Measurements from ENCODE around the gene TDRD12. TPM values are rescaled to one million over a fixed set of nuclear protein-coding genes. Genes with fewer than 3 reads are reported as not detected.
A peak's percentile ranks its signal among the peaks of the same experiment; 100 is the strongest.
"Not testable (repeated sequence)": the region's sequence is repeated elsewhere in the genome, so short reads cannot be mapped to it uniquely, and the experiment has no call there.

TDRD12 gene
- total RNA-seq, 2 experiments from 2014 or later: 0.14 to 0.22 TPM

DNA sequence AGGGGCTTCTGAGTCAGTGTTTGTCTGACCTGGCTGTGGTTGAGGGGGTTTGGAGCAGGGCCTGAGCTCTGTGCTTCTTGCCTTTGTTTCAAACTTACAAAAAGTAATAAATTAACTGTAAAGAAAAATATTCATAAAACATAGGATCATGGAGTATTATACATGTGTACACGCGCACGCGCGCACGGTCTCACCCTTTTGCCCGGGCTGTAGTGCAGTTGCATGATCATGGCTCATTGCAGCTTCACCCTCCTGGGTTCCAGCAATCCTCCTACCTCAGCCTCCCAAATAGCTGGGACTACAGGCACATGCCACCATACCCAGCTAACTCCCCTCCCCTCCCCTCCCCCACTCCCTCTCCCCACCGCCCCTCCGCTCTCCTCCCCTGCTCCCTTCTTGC lies 23.5 kb downstream of the TDRD12 start:
- Mint-ChIP-seq H3K27me3 (peaks cover 24% of the 10 kb centered on the region), H3K27ac (no peak overlapping the region), H3K4me3 (no peak overlapping the region), H3K9me3 (no peaks in the 10 kb centered on the region), H3K36me3 (ENCODE audit: low read depth) (no peaks in the 10 kb centered on the region), H3K4me1 (ENCODE audit: low read depth) (peaks cover 6% of the 10 kb centered on the region)
- ChIA-PET CTCF (no interaction called here), POLR2A (no interaction called here)
- peaks cover 3 to 11% of the 10 kb centered on the region in 2 experiments for H3K27me3 ChIP-seq (ENCODE audit: control insufficient read depth in 1 of 2, insufficient read depth in 2 of 2, low read length in 2 of 2)
- intact Hi-C loops (cut with DNase I, micrococcal nuclease): loop anchor here (5.0 to 10.0 kb wide), 2 partner anchors 48 to 61 kb away; partner anchors contain the start of gene NUDT19 (in 1 of the 2)
- H3K27ac ChIP-seq (ENCODE audit: low read depth in 1 of 2, low read length in 2 of 2): no peak overlapping the region
- peaks cover 0 to 8% of the 10 kb centered on the region in 2 experiments for H3K9me3 ChIP-seq (ENCODE audit: control insufficient read depth in 1 of 2, insufficient read depth in 1 of 2, low read length in 2 of 2)
- H3K4me1 ChIP-seq (ENCODE audit: insufficient read depth, low read length): peaks cover 22% of the 10 kb centered on the region
- ATAC-seq (ENCODE audit: poor library complexity) (no peak), DNase-seq (no peak)
- TF ChIP-seq, protein P1, sequence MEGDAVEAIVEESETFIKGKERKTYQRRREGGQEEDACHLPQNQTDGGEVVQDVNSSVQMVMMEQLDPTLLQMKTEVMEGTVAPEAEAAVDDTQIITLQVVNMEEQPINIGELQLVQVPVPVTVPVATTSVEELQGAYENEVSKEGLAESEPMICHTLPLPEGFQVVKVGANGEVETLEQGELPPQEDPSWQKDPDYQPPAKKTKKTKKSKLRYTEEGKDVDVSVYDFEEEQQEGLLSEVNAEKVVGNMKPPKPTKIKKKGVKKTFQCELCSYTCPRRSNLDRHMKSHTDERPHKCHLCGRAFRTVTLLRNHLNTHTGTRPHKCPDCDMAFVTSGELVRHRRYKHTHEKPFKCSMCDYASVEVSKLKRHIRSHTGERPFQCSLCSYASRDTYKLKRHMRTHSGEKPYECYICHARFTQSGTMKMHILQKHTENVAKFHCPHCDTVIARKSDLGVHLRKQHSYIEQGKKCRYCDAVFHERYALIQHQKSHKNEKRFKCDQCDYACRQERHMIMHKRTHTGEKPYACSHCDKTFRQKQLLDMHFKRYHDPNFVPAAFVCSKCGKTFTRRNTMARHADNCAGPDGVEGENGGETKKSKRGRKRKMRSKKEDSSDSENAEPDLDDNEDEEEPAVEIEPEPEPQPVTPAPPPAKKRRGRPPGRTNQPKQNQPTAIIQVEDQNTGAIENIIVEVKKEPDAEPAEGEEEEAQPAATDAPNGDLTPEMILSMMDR (IDR thresholded peaks at IDR 0.05): no peak
- H3K36me3 ChIP-seq (ENCODE audit: insufficient read depth, low read length): no peaks in the 10 kb centered on the region
- no peak overlapping the region for H3K4me3 ChIP-seq (ENCODE audit: low read length)

DNA sequence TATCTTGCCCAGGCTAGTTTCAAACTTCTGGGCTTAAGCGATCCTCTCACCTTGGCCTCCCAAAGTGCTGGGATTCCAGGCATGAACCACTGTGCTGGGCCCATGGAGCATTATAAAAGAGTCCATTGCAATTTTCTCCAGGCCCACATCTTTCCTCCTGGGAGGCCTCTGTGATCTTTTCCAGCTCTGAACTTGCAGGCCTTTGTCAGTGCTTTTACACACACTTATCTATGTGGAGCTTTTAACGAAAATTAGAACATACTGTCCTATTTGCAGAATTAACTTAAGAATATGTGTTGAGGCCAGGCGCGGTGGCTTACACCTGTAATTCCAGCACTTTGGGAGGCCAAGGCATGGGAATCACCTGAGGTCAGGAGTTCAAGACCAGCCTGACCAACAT lies 23.9 kb downstream of the TDRD12 start:
- peaks cover 0 to 8% of the 10 kb centered on the region in 2 experiments for H3K9me3 ChIP-seq (ENCODE audit: control insufficient read depth in 1 of 2, insufficient read depth in 1 of 2, low read length in 2 of 2)
- peaks cover 3 to 11% of the 10 kb centered on the region in 2 experiments for H3K27me3 ChIP-seq (ENCODE audit: control insufficient read depth in 1 of 2, insufficient read depth in 2 of 2, low read length in 2 of 2)
- TF ChIP-seq, protein P1 (IDR thresholded peaks at IDR 0.05): no peak
- Mint-ChIP-seq H3K9me3 (no peaks in the 10 kb centered on the region), H3K4me1 (ENCODE audit: low read depth) (peaks cover 10% of the 10 kb centered on the region), H3K36me3 (ENCODE audit: low read depth) (no peaks in the 10 kb centered on the region), H3K27ac (no peak overlapping the region), H3K4me3 (no peak overlapping the region), H3K27me3 (peaks cover 24% of the 10 kb centered on the region)
- no peak for ATAC-seq (ENCODE audit: poor library complexity)
- intact Hi-C loops (cut with DNase I, micrococcal nuclease): loop anchor here (5.0 to 10.0 kb wide), 2 partner anchors 49 to 61 kb away; partner anchors contain the start of gene NUDT19 (in 1 of the 2)
- peaks cover 26% of the 10 kb centered on the region for H3K4me1 ChIP-seq (ENCODE audit: insufficient read depth, low read length)
- no peak overlapping the region for H3K27ac ChIP-seq (ENCODE audit: low read depth in 1 of 2, low read length in 2 of 2)
- no peak overlapping the region for H3K4me3 ChIP-seq (ENCODE audit: low read length)
- DNase-seq: no peak
- CTCF ChIA-PET: no interaction called here
- POLR2A ChIA-PET: no interaction called here
- no peaks in the 10 kb centered on the region for H3K36me3 ChIP-seq (ENCODE audit: insufficient read depth, low read length)

DNA sequence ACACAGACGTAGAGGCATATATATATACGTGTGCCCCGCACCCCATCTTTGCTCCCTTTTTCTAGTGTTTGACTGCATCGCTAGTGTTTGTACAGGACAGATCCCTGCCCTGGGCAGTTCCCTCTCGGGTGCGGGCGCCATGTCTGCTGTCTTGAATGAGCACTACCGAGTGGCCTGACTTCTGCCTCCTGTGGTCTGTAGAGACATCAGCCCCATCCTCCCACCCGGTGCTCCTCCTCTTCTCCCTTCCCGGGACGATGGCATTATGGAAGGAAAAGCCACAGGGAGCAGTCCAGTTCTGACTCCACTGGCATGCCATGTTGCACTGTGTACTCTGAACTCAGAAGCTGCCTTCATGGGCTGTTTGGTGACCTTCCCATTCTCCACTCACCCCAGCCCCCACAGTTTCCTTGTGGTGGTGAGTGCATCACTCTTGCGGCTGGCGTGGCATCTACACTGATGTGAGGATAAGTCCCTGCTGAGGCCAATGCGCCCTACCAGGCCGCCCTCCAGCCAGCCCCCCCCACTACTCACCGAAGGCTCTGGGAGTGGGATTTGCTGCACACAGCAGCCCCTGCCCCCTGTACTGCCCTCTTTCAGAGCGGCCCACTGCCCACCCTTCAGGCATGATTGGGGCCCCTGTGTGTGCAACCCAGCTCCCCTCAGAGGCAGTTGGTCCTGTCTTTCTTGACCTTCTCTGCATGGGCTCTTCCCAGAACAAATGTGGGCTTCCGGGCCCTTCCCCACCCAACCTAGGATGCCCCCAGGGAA lies 25.2 kb downstream of the TDRD12 start:
- H3K27me3 ChIP-seq (ENCODE audit: control insufficient read depth in 1 of 2, insufficient read depth in 2 of 2, low read length in 2 of 2): peaks cover 0 to 11% of the 10 kb centered on the region in 2 experiments
- TF ChIP-seq, protein P1 (IDR thresholded peaks at IDR 0.05): no peak
- ATAC-seq (ENCODE audit: poor library complexity): no peak
- H3K27ac ChIP-seq (ENCODE audit: low read depth in 1 of 2, low read length in 2 of 2): no peak overlapping the region
- intact Hi-C loops (cut with DNase I, micrococcal nuclease): loop anchor here (5.0 to 10.0 kb wide), 3 partner anchors 48 to 62 kb away; partner anchors contain the start of gene NUDT19 (in 1 of the 2)
- no peaks in the 10 kb centered on the region for H3K9me3 Mint-ChIP-seq
- ChIA-PET CTCF (no interaction called here), POLR2A (no interaction called here)
- peak in 1 of 14 experiments; percentile 18 for DNase-seq
- H3K36me3 Mint-ChIP-seq (ENCODE audit: low read depth): no peaks in the 10 kb centered on the region
- no peaks in the 10 kb centered on the region for H3K36me3 ChIP-seq (ENCODE audit: insufficient read depth, low read length)
- peaks cover 0 to 8% of the 10 kb centered on the region in 2 experiments for H3K9me3 ChIP-seq (ENCODE audit: control insufficient read depth in 1 of 2, insufficient read depth in 1 of 2, low read length in 2 of 2)
- H3K4me1 ChIP-seq (ENCODE audit: insufficient read depth, low read length): peaks cover 28% of the 10 kb centered on the region
- no peak overlapping the region for H3K27ac Mint-ChIP-seq
- peaks cover 16% of the 10 kb centered on the region for H3K4me1 Mint-ChIP-seq (ENCODE audit: low read depth)
- H3K4me3 Mint-ChIP-seq: no peak overlapping the region
- H3K27me3 Mint-ChIP-seq: peaks cover 19% of the 10 kb centered on the region
- no peak overlapping the region for H3K4me3 ChIP-seq (ENCODE audit: low read length)

DNA sequence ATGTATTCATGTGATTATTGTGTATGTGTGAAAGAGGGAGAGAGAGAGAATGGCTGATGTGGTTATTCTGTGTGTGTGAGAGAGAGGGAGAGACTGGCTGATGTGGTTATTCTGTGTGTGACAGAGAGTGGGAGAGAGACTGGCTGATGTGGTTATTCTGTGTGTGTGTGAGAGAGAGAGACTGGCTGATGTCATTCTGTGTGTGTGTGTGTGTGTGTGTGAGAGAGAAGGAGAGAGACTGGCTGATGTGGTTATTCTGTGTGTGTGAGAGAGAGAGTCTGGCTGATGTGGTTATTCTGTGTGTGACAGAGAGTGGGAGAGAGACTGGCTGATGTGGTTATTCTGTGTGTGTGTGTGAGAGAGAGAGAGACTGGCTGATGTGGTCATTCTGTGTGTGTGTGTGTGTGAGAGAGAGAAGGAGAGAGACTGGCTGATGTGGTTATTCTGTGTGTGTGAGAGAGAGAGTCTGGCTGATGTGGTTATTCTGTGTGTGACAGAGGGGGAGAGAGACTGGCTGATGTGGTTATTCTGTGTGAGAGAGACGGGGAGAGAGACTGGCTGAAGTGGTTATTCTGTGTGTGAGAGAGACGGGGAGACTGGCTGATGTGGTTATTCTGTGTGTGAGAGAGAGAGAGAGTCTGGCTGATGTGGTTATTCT lies 26.2 kb downstream of the TDRD12 start:
- H3K27me3 ChIP-seq (ENCODE audit: control insufficient read depth in 1 of 2, insufficient read depth in 2 of 2, low read length in 2 of 2); H3K36me3 Mint-ChIP-seq (ENCODE audit: low read depth); POLR2A ChIA-PET; H3K4me3 Mint-ChIP-seq; H3K4me3 ChIP-seq (ENCODE audit: low read length); H3K9me3 Mint-ChIP-seq; CTCF ChIA-PET; H3K9me3 ChIP-seq (ENCODE audit: control insufficient read depth in 1 of 2, insufficient read depth in 1 of 2, low read length in 2 of 2); H3K36me3 ChIP-seq (ENCODE audit: insufficient read depth, low read length); H3K27ac Mint-ChIP-seq: not testable (repeated sequence)
- peak in 8 of 14 experiments; percentile 5 to 85 (median 26) for DNase-seq
- peak; percentile 39 for ATAC-seq (ENCODE audit: poor library complexity)
- Mint-ChIP-seq H3K27me3 (peaks cover 18% of the 10 kb centered on the region), H3K4me1 (ENCODE audit: low read depth) (peaks cover 16% of the 10 kb centered on the region)
- Histone ChIP-seq H3K27ac (ENCODE audit: low read depth in 1 of 2, low read length in 2 of 2) (peak overlapping the region in 1 of 2 donors; percentile 35), H3K4me1 (ENCODE audit: insufficient read depth, low read length) (peaks cover 28% of the 10 kb centered on the region)
- intact Hi-C loops (cut with DNase I, micrococcal nuclease): loop anchor here (2.0 to 10.0 kb wide), 3 partner anchors 47 to 165 kb away; partner anchors contain the start of genes NUDT19 (in 1 of the 2) and PDCD5 (in 1 of the 2)
